GM18499 (cell line): ENCODE data around the gene JARID2.

Experiments
- ATAC-seq: cut with Tn5 transposase; IDR thresholded peaks from one replicate; pipeline ENCODE4 v1.9.1; 2021; ENCODE audit warnings: moderate number of reproducible peaks; ENCODE audit not compliant: insufficient read depth, unreplicated experiment

JARID2 gene

DNA sequence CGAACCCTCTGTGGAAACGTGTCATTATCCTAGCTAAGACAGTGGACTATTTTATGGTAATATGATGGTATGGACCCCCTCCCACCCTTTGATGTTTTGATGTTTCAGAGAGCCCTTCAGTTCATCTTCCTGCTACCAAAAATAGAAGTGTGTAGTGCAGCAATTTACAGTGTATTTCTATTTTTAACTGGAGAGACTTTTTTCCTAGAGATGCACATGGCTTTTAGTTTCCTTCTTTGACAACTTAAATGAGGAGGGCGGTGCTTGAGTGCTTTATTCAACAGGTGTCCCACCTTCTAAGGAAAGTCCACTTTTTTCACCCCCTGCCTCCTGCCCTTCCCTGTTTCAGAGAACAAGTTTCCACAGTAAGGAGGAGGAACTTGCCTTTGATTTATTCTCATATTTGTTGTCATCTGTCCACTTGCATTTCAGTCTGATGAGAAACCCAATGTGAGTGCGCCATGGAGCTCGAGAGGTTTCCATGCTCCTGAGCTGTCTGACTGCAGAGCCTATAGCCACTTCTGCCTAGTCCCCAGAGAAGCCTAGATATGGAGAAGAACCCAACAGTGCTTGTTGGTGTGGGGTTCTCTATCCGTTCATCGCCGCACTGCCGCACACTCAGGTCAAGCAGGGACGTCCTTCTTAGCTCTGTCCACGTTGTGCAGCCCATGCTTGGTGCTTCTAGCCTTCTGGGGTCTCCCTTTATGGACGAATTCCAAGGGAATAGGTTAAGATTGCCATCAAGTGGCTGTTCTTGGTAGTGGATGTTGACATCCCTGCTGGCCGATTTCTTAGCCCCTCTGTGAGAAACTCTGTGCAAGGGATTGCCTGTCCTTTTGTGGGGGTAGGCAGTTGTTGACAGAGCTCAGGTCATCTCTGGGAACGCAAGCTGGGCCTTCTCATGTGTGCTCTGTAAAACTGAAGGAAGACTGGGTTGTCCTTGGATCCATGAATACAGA is 144.2 kb downstream of the JARID2 start:
- no peak for ATAC-seq

DNA sequence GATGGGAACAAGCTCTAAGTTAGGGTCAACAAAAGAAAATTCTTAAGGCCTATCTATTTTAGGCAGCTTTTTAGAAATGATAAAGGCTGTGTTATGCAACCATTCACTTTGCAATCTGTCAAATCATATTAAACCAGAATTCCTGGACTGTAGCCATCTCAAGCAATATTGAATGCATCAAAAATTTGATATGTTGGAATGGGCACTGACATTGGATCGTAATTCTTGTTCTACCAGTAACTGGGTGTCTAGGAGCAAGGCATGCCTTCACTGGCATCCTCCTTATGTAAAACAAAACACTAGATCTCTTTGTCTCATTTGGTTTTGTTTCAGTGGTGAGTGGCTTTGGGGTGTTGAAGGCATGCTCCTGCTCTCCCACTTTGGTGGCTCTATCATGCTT is 145.6 kb downstream of the JARID2 start:
- ATAC-seq = no peak

- no peak for ATAC-seq
Observed at GRCh38 chr6:15392182-15392581, 146.3 kb downstream of the JARID2 start.

- no peak for ATAC-seq
Observed at GRCh38 chr6:15393605-15394004, 147.7 kb downstream of the JARID2 start.

- ATAC-seq = no peak
Observed at GRCh38 chr6:15395087-15395486, 149.2 kb downstream of the JARID2 start.

DNA sequence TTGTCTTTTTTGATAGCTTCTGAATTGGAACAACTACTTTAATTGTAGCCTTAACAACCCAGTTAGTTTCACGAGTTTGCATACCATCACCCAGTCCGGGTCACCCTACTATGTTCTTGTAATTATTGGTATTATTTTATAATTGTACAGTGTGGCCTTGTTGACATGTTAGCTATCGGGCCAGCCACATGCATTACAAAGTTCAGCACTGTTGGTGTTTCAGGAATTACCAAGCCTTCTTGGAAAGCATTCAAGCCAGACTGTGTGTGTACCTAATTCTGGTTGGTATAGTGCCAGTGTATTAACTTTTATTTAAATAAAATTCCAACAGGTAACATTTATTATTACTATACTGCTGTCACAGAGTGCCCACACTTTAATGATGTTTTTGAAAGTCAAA is 150.9 kb downstream of the JARID2 start:
- ATAC-seq = no peak

DNA sequence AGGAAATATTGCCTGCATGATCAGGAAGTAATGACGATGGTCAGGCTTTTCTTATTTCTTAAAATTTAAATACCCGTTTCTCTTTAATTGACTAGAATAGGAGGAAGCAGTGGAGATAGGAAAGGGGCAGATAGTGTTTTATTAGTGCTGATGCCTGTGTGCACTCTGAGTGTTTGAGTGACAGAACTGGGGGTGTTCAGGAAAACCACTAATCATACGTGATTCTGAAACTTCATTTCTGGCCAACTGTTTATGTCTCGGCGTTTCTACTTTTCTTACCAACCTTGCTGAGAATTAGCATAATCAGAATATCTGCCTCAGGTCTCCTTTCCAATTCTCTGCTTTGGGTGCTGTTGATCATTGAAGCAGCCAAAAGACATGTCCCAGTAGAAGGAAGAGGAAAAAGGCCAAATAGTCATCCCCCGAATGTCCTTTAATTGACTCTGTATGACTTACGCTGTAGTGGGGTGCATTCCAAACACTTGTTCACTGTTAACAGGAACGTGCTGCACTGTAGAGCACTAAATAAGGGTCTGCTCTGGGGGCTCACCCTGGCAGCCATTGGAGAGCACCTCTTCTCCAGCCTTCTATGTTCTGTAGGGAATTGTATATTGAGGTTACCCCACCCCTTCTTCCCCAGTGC is 152.9 kb downstream of the JARID2 start:
- ATAC-seq = peak; percentile 61

DNA sequence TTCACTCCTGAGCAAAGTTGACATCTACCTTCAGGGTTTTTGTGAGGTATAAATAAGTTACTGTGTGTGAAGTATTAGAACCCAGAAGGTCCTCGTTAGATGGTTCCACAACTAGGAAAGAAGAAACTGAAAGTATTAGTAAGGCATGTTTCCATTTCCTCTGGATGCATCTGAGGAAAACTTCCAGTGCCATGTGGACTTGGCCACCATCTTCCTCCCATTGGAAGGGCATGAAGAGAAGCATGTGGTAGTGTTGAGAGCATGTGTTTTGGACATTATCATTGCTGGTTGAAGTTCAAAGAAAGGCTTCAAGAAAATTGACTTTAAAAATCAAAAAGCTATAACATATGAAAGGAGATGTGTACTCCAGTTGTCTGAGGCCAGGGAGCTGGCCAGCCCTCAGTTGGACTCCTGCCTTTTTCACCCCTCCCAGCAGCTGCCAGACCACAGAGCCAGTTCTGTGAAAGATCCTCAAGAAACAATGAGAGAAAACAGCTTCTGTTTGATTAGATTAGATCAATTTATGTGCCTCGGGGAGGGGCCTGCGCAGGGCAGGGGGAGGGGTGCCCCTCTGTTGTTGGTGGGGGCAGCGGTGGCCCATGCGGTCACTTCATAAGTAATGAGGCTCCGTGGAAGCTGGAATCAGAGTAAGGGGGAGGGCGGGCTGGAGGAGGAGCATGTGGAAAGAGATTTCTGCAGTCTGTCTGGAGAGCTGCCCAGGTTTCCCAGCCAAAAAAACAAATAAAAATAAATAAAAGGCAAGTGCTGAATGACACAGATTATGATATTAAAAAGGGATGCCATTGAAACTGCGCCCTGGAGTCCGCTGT is 154.0 kb downstream of the JARID2 start:
- no peak for ATAC-seq

DNA sequence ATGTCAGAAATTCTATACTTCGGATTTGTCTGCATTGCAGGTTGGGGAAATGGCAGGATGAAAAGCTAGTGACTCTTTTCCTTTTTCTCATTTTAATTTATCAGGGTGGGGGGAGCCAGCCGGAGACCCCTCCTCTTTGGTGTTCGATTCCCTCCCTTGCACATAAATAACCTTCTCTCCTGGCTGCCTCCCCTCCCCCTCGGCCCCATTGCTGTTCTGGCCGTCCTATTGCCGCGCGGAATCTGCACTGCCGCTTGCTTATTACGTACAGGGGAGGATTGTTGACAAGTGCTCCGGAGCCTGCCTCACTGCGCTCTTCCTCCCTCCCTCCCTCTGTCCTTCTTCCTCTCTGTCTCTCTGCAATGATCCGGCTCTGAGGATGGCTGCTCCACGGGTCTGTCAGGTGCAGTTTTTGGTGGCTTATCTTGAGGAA is 154.7 kb downstream of the JARID2 start:
- no peak for ATAC-seq

GRCh38 chr6:15401120-15401519 is 155.3 kb downstream of the JARID2 start:
- no peak for ATAC-seq

- no peak for ATAC-seq
Observed at GRCh38 chr6:15401769-15402250, 155.9 kb downstream of the JARID2 start.

DNA sequence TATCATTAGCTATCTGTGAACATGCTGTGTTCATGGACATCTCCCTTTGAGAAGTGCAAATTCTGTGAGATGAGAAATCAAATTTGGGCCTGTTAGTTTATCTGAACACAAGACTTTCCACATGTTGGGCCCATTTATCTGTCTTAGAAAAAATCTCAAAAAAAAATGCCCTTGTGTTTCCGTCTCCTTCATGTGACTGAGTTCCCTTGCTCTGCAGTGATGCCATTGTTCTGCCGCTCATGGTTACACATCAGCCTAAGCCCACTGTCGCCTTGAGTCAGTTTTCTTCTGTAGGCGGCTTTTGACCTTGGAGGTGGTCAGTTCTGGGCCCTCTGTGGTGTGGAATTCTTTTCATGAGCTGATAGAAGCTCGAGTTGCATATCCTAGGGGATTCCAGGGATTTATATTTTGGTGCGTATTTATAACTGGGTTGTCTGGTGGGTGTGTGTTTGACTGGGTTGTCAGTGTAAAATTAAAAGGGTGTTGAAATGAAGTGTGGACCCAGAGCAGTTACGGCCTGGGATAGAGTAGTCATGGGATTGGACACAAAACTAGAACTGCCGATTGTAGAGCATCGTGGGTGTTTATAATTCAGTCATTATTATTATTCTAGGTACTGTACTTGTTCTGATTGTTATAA is 156.7 kb downstream of the JARID2 start:
- ATAC-seq = no peak

DNA sequence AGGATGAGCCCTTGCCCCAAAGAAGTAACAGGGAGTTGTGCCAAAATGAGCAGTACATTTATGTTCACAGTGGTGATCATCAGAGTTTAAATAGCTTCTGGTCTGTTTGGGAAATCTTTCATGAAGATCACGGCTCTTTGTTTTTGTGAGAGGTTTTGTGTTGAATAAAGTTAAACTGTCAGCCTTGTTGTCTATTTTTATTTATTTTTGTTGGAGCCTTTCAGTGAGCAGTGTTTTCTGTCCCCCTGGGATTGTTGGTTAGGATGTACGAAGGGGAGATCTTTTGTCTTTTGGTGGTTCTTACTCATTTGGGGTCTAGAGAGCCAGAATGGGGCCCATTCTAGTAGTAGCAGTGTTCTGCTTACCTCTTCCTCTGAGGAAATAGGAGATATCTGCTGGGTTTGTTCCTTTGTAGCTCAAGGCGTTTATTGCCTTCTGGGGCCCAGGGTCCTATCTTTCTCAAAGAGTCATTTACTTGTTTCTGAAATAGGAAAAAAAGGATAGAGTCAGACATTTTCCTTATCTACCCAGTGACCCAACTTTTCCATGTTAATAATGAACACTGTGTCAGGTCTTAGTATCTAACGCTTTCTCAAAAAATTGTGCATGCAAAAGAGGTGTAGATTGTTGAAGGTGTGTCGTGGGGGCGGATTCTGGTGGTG is 157.4 kb downstream of the JARID2 start:
- ATAC-seq = no peak

GRCh38 chr6:15404685-15404980 is 158.8 kb downstream of the JARID2 start:
- ATAC-seq = no peak

GRCh38 chr6:15405129-15406068 is 159.5 kb downstream of the JARID2 start:
- ATAC-seq = no peak

GRCh38 chr6:15406452-15406851 is 160.6 kb downstream of the JARID2 start:
- ATAC-seq = no peak

DNA sequence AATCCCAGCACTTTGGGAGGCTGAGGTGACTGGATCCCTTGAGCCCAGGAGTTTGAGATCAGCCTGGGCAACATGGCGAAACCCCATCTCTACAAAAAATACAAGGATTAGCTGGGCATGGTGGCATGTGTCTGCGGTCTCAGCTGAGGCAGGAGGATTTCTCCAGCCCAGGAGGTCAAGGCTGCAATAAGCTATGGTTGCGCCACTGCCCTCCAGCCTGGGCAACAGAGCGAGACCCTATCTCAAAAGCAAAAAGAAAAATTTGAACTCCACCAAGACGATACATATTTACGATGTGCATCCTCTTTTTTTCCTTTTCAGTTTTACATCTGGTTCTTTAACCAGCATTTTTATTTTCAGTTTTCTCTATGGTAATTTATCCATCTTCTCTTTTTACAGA is 162.1 kb downstream of the JARID2 start:
- ATAC-seq = no peak

DNA sequence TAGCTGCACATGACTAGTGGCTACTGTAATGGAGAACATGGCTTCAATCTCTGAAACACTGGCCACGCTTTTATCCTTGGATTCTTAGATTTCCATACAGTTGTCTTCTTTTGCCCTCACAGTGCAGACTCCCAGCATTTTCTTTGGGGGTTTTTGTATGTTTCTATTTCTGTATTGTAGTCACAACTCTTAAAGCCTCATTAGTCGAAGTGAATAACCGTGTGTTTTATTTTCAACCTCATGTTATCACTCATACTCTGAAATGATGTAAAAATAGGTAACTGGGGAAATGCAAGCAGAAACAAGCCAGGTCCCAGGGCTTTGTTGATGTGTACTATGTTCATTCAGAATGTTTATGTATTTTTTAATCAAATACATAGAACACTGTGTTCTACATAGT is 162.9 kb downstream of the JARID2 start:
- ATAC-seq = no peak
